ENCODE measurements around the gene HUS1B.

DNA sequence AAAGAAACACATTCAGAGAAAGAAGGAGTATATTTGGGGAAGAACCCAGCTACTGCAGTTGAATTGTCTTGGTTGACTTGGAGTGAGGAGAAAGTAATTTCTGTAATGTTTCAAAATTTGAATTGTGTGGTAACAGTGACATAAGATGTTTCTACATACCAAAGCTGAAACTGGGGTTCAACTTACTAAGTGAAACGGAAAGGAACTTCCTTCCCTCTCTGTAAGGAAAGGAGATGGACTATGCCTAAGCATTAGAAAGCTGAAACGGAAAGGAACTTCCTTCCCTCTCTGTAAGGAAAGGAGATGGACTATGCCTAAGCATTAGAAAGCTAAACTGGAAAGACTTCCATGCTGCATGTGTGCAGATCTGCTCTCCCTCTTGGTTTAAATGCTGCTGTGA lies 46.0 kb downstream of the HUS1B start:
- TF ChIP-seq, protein P1, sequence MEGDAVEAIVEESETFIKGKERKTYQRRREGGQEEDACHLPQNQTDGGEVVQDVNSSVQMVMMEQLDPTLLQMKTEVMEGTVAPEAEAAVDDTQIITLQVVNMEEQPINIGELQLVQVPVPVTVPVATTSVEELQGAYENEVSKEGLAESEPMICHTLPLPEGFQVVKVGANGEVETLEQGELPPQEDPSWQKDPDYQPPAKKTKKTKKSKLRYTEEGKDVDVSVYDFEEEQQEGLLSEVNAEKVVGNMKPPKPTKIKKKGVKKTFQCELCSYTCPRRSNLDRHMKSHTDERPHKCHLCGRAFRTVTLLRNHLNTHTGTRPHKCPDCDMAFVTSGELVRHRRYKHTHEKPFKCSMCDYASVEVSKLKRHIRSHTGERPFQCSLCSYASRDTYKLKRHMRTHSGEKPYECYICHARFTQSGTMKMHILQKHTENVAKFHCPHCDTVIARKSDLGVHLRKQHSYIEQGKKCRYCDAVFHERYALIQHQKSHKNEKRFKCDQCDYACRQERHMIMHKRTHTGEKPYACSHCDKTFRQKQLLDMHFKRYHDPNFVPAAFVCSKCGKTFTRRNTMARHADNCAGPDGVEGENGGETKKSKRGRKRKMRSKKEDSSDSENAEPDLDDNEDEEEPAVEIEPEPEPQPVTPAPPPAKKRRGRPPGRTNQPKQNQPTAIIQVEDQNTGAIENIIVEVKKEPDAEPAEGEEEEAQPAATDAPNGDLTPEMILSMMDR (conservative IDR thresholded peaks at IDR 0.05) = no peak
- TF ChIP-seq ZFX (IDR thresholded peaks at IDR 0.05) = no peak
